PC-9 (cell line): ENCODE results near the gene TTC5. TPM values are rescaled to one million over a fixed set of nuclear protein-coding genes. Genes with fewer than 3 reads are reported as not detected.
"Not testable (repeated sequence)": the region's sequence is repeated elsewhere in the genome, so short reads cannot be mapped to it uniquely, and the experiment has no call there.

Experiments used
- BruUV-seq: library from RNA; stranded (reverse); fragments of 400-500 nt; replicated peaks from 2 replicates; lab custom pipeline; 2021; lab: Mats Ljungman, UMichigan
- CTCF ChIA-PET: fragments of 300-600 bp; sonication (Branson Sonifier 250); formaldehyde crosslinking; loops from one replicate; lab custom pipeline; 2022; ENCODE audit warnings: antibody characterized with exemption; lab: Charles Lee
- POLR2A ChIA-PET: fragments of 300-600 bp; sonication (Branson Sonifier 250); formaldehyde crosslinking; loops from one replicate; lab custom pipeline; 2022; ENCODE audit warnings: antibody characterized with exemption; ENCODE audit not compliant: unreplicated experiment; lab: Charles Lee
- DNase-seq, 2 experiments: peaks; one replicate each; pipeline versions ENCODE4 v3.0.0 to v3.0.0-alpha.2; 2015 to 2022; ENCODE audit warnings: mixed read lengths in 1 of 2
- H2AFZ ChIP-seq: fragments of 200-600 bp; sonication (generic); 2 replicates; pipeline ENCODE4 v1.8.1; 2017; ENCODE audit warnings: antibody characterized with exemption
- H3F3A ChIP-seq: fragments of 200-600 bp; sonication (generic); 2 replicates; pipeline ENCODE4 v1.8.1; 2017; ENCODE audit warnings: antibody characterized with exemption, mild to moderate bottlenecking, low read depth; ENCODE audit not compliant: insufficient read depth
- H3K27ac ChIP-seq: fragments of 200-600 bp; sonication (generic); 2 replicates; pipeline ENCODE4 v1.6.1; 2016; ENCODE audit warnings: mixed run types
- H3K27me3 ChIP-seq: fragments of 200-600 bp; sonication (generic); 2 replicates; pipeline ENCODE4 v1.6.1; 2016; ENCODE audit warnings: low read depth, mixed run types; ENCODE audit not compliant: insufficient read depth
- H3K36me3 ChIP-seq: fragments of 200-600 bp; sonication (generic); 2 replicates; pipeline ENCODE4 v1.6.1; 2016; ENCODE audit warnings: low read depth, mixed run types
- H3K4me1 ChIP-seq: fragments of 200-600 bp; sonication (generic); replicated peaks from 2 replicates; pipeline ENCODE4 v1.6.1; 2016; ENCODE audit warnings: mixed run types; ENCODE audit not compliant: insufficient read depth
- H3K4me2 ChIP-seq: fragments of 200-600 bp; sonication (generic); 2 replicates; pipeline ENCODE4 v1.6.1; 2017; ENCODE audit warnings: mixed run types
- H3K4me3 ChIP-seq: fragments of 200-600 bp; sonication (generic); 2 replicates; pipeline ENCODE4 v1.6.1; 2016; ENCODE audit warnings: mixed run types
- H3K79me2 ChIP-seq: fragments of 200-600 bp; sonication (generic); 2 replicates; pipeline ENCODE4 v1.6.1; 2017; ENCODE audit warnings: low read depth, mixed run types
- H3K9me2 ChIP-seq: fragments of 200-600 bp; sonication (generic); 2 replicates; pipeline ENCODE4 v1.8.1; 2017; ENCODE audit warnings: mild to moderate bottlenecking; ENCODE audit not compliant: insufficient read depth
- H3K9me3 ChIP-seq: fragments of 200-600 bp; sonication (generic); 2 replicates; pipeline ENCODE4 v1.8.1; 2016; ENCODE audit warnings: low read depth; ENCODE audit not compliant: insufficient read depth
- H4K20me1 ChIP-seq: fragments of 200-600 bp; sonication (generic); 2 replicates; pipeline ENCODE4 v1.8.1; 2017; ENCODE audit not compliant: insufficient read depth
- EZH2 ChIP-seq: fragments of 200-600 bp; sonication (generic); IDR thresholded peaks from 2 replicates; pipeline ENCODE4 v1.8.0; 2017; ENCODE audit warnings: antibody characterized with exemption, low read depth
- intact Hi-C: fragments of 100-400 bp; cut with micrococcal nuclease; formaldehyde crosslinking; loops from one replicate; pipeline ENCODE4 v1.10.0; 2022; ENCODE audit not compliant: unreplicated experiment
- total RNA-seq: library from RNA; stranded (reverse); gene quantifications from 2 replicates; pipeline ENCODE4 v1.2.3, GENCODE V29; 2021
- TF ChIP-seq, protein P1 (sequence below): fragments of 200-600 bp; sonication (generic); conservative IDR thresholded peaks from 2 replicates; pipeline ENCODE4 v1.6.1; 2017; ENCODE audit warnings: mixed run types, antibody characterized with exemption, mild to moderate bottlenecking, moderate library complexity

The TTC5 gene
- total RNA-seq, 1 experiment from 2014 or later, result 12.6 TPM

DNA sequence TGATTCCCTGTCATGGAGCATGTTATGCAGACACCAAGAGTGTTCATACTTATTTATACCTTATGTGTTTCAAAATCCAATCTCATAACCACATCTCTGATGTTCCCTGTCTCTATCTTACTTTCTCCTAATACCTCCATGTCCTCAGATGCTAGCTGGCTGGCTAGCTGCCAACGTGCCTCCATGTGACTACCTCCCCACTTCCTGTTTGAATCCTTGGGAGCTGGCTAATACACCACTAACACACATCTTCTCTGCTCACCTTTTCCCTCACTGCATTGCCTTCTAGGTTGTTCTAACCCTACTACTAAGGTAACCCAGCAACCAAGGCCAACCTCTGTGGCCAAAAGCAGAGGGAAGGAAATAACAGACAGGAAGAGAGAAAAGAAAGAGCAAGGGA, 27.3 kb downstream of the TTC5 start:
- TF ChIP-seq, protein P1, sequence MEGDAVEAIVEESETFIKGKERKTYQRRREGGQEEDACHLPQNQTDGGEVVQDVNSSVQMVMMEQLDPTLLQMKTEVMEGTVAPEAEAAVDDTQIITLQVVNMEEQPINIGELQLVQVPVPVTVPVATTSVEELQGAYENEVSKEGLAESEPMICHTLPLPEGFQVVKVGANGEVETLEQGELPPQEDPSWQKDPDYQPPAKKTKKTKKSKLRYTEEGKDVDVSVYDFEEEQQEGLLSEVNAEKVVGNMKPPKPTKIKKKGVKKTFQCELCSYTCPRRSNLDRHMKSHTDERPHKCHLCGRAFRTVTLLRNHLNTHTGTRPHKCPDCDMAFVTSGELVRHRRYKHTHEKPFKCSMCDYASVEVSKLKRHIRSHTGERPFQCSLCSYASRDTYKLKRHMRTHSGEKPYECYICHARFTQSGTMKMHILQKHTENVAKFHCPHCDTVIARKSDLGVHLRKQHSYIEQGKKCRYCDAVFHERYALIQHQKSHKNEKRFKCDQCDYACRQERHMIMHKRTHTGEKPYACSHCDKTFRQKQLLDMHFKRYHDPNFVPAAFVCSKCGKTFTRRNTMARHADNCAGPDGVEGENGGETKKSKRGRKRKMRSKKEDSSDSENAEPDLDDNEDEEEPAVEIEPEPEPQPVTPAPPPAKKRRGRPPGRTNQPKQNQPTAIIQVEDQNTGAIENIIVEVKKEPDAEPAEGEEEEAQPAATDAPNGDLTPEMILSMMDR, result no peak
- TF ChIP-seq EZH2, result no peak
- H3K79me2 ChIP-seq, result no peaks in the 10 kb centered on the region
- POLR2A ChIA-PET, result interaction anchor here (0.7 kb wide), 1 partner anchor 64 kb away, joined by 6 read pairs; no protein-coding TSS in a partner anchor
- H3K9me2 ChIP-seq, result no peaks in the 10 kb centered on the region
- H3K9me3 ChIP-seq, result no peaks in the 10 kb centered on the region
- no peaks in the 10 kb centered on the region for H3K4me1 ChIP-seq
- no peak for DNase-seq
- no TSS peak for BruUV-seq
- H3K36me3 ChIP-seq, result no peaks in the 10 kb centered on the region
- CTCF ChIA-PET, result no interaction called here
- no peak overlapping the region for H2AFZ ChIP-seq
- no peaks in the 10 kb centered on the region for H4K20me1 ChIP-seq
- intact Hi-C loops, result no loop called here
- no peak overlapping the region for H3K4me3 ChIP-seq
- H3K4me2 ChIP-seq, result no peak overlapping the region
- no peak overlapping the region for H3K27ac ChIP-seq
- no peaks in the 10 kb centered on the region for H3K27me3 ChIP-seq
- no peaks in the 10 kb centered on the region for H3F3A ChIP-seq

DNA sequence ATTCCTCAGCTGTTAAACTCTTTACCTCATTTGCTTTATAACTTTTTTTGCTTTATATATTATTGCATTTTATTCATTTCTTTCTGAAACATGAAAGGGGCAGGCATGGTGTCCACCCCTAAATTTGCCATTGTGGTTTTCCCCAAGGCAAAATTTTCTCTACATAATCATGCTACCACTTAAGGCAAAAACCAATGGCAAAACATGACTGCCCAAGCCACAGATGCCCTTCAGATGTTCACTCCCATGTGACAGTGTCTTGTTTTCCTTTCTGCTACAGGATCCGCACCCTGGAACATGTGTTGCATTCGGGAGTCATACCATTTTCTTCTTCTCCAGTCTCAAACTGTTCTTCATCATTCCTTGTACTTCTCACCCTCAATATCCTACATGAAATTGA, 28.3 kb downstream of the TTC5 start:
- no peak overlapping the region for H3K4me2 ChIP-seq

DNA sequence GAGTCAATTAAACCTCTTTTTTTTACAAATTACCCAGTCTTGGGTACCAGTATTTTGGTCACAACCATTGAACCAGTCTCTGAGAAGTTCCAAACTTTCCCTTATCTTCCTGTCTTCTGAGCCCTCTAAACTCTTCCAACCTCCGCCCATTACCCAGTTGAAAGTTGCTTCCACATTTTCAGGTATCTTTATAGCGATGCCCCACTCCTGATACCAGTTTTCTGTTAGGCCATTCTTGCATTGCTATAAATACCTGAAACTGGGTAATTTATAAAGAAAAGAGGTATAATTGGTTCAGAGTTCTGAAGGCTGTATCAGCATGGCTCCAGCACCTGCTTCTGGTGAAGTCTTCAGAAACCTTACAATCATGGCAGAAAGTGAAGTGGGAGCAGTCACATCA, 31.7 kb downstream of the TTC5 start:
- Histone ChIP-seq H2AFZ (no peak overlapping the region), H3K4me3 (no peak overlapping the region), H3K4me2 (no peak overlapping the region), H3K9me3 (no peaks in the 10 kb centered on the region), H3K79me2 (no peaks in the 10 kb centered on the region), H3K9me2 (no peaks in the 10 kb centered on the region), H3F3A (no peaks in the 10 kb centered on the region), H3K4me1 (no peaks in the 10 kb centered on the region), H4K20me1 (no peaks in the 10 kb centered on the region), H3K27ac (no peak overlapping the region), H3K36me3 (no peaks in the 10 kb centered on the region), H3K27me3 (no peaks in the 10 kb centered on the region)
- DNase-seq, result no peak
- TF ChIP-seq, protein P1, result no peak
- no peak for TF ChIP-seq EZH2
- CTCF ChIA-PET, result no interaction called here
- intact Hi-C loops, result no loop called here
- POLR2A ChIA-PET, result no interaction called here
- no TSS peak for BruUV-seq

More for the DNA sequence above, 28.3 kb downstream of the TTC5 start:
- Histone ChIP-seq H3K9me3 (no peaks in the 10 kb centered on the region), H3K27me3 (no peaks in the 10 kb centered on the region), H2AFZ (no peak overlapping the region), H3K4me1 (no peaks in the 10 kb centered on the region), H3F3A (no peaks in the 10 kb centered on the region), H3K36me3 (no peaks in the 10 kb centered on the region), H3K27ac (no peak overlapping the region), H3K4me3 (no peak overlapping the region), H3K9me2 (no peaks in the 10 kb centered on the region), H3K79me2 (no peaks in the 10 kb centered on the region), H4K20me1 (no peaks in the 10 kb centered on the region)
- DNase-seq, result no peak
- POLR2A ChIA-PET, result no interaction called here
- no TSS peak for BruUV-seq
- TF ChIP-seq, protein P1, result no peak
- no peak for TF ChIP-seq EZH2
- intact Hi-C loops, result no loop called here
- CTCF ChIA-PET, result no interaction called here

DNA sequence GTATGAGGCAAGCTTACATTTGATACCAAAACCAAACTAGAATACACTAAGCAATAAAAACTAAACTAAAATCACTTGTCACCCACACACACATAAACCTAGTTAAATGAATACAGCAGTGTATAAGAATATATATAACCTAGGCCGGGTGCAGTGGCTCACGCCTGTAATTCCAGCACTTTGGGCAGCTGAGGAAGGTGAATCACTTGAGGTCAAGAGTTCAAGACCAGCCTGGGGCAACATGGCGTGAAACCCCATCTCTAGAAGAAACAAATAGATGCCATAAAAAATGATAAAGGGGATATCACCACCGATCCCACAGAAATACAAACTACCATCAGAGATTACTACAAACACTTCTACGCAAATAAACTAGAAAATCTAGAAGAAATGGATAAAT, 41.4 kb downstream of the TTC5 start:
- H2AFZ ChIP-seq, DNase-seq, BruUV-seq, POLR2A ChIA-PET, H3K9me2 ChIP-seq, H3K9me3 ChIP-seq, H3K36me3 ChIP-seq, H3F3A ChIP-seq, H3K79me2 ChIP-seq, H3K4me2 ChIP-seq, H3K27me3 ChIP-seq, H4K20me1 ChIP-seq, H3K27ac ChIP-seq, CTCF ChIA-PET, H3K4me3 ChIP-seq, intact Hi-C loops: not testable (repeated sequence)
- H3K4me1 ChIP-seq, result peaks cover 12% of the 10 kb centered on the region; the same call in 1 of the 2 replicates
